Gastrocnemius medialis (tissue), 4 donors: ENCODE data around the gene WLS. TPM values are rescaled to one million over a fixed set of nuclear protein-coding genes. Genes with fewer than 3 reads are reported as not detected.

ENCODE experiments used
- ATAC-seq, 2 donors: fragments of 150-250 bp; one replicate each; pipeline ENCODE4 v1.9.1; 2016
- DNase-seq, 2 donors: peaks; one replicate each; pipeline ENCODE4 v3.0.0-alpha.2; 2019
- H3K27ac ChIP-seq, 4 donors: fragments of 200-600 bp; sonication (generic); 1 replicate in 1 of 4; 2 replicates in 3 of 4; pipeline ENCODE4 v1.5.1; 2016 to 2018; ENCODE audit warnings: mild to moderate bottlenecking in 2 of 4, moderate library complexity in 1 of 4
- H3K27me3 ChIP-seq, 3 donors: fragments of 200-600 bp; sonication (generic) in 2 of 3; 1 replicate in 1 of 3; 2 replicates in 2 of 3; pipeline versions ENCODE4 v1.5.1 to v1.6.0; 2016 to 2019; ENCODE audit warnings: mild to moderate bottlenecking in 1 of 3, moderate library complexity in 1 of 3
- H3K36me3 ChIP-seq, 2 donors: fragments of 200-600 bp; sonication (generic) in 1 of 2; one replicate each; pipeline ENCODE4 v1.5.1; 2017 to 2018
- H3K4me1 ChIP-seq, 2 donors: fragments of 200-600 bp; sonication (generic) in 1 of 2; one replicate each; pipeline ENCODE4 v1.5.1; 2016 to 2017; ENCODE audit warnings: mild to moderate bottlenecking in 2 of 2
- H3K4me3 ChIP-seq, 4 donors: fragments of 200-600 bp; sonication (generic) in 3 of 4; 1 replicate in 1 of 4; 2 replicates in 3 of 4; pipeline ENCODE4 v1.5.1; 2016 to 2019; ENCODE audit warnings: mild to moderate bottlenecking in 2 of 4
- H3K9me3 ChIP-seq, 3 donors: fragments of 200-600 bp; sonication (generic) in 2 of 3; 1 replicate in 1 of 3; 2 replicates in 2 of 3; pipeline ENCODE4 v1.5.1; 2016 to 2019
- POLR2A ChIP-seq, 2 donors: fragments of 450-650 bp; IDR thresholded peaks; one replicate each; pipeline ENCODE4 v1.6.1; 2017; ENCODE audit warnings: antibody characterized with exemption in 2 of 2, mild to moderate bottlenecking in 2 of 2, moderate library complexity in 2 of 2
- in situ Hi-C, 4 donors: fragments of 200-750 bp; cut with MboI; loops; one replicate each; pipeline versions ENCODE4 v1.15.0 to v1.8.0; 2017; ENCODE audit warnings: low sequenced_read_pairs in 4 of 4
- intact Hi-C: fragments of 100-400 bp; cut with DNase I; formaldehyde crosslinking; loops from one replicate; pipeline ENCODE4 v1.15.1; 2023; ENCODE audit warnings: low total_unique reads
- total RNA-seq, 4 donors: library from RNA; depleted of rRNA; stranded (reverse); fragments of >200 nt; gene quantifications; one replicate each; pipeline versions ENCODE4 v1.1.0 to v1.2.3, GENCODE V29; 2016
- TF ChIP-seq, protein P1 (sequence below), 5 experiments: fragments of 450-650 bp in 3 of 5; fragments of 200-600 bp in 2 of 5; sonication (generic) in 2 of 5; IDR thresholded peaks in 4 of 5; conservative IDR thresholded peaks in 1 of 5; 1 replicate in 4 of 5; 2 replicates in 1 of 5; pipeline ENCODE4 v1.5.1; 2016 to 2019; ENCODE audit warnings: antibody characterized with exemption in 5 of 5, mild to moderate bottlenecking in 3 of 5, moderate library complexity in 3 of 5

The WLS gene
- total RNA-seq, 4 donors from 2014 or later: 8.6 to 15.7 (median 11.6) TPM

GRCh38 chr1:68151690-68152089 lies 80.6 kb downstream of the WLS start:
- intact Hi-C loops (no loop called here), in situ Hi-C loops (no loop called here)
- Histone ChIP-seq H3K4me1 (peaks cover 27 to 28% of the 10 kb centered on the region in 2 donors), H3K27ac (no peak overlapping the region), H3K4me3 (no peak overlapping the region), H3K36me3 (no peaks in the 10 kb centered on the region), H3K27me3 (no peaks in the 10 kb centered on the region), H3K9me3 (no peaks in the 10 kb centered on the region)
- ATAC-seq (no peak), DNase-seq (no peak)
- TF ChIP-seq, protein P1, sequence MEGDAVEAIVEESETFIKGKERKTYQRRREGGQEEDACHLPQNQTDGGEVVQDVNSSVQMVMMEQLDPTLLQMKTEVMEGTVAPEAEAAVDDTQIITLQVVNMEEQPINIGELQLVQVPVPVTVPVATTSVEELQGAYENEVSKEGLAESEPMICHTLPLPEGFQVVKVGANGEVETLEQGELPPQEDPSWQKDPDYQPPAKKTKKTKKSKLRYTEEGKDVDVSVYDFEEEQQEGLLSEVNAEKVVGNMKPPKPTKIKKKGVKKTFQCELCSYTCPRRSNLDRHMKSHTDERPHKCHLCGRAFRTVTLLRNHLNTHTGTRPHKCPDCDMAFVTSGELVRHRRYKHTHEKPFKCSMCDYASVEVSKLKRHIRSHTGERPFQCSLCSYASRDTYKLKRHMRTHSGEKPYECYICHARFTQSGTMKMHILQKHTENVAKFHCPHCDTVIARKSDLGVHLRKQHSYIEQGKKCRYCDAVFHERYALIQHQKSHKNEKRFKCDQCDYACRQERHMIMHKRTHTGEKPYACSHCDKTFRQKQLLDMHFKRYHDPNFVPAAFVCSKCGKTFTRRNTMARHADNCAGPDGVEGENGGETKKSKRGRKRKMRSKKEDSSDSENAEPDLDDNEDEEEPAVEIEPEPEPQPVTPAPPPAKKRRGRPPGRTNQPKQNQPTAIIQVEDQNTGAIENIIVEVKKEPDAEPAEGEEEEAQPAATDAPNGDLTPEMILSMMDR (IDR thresholded peaks at IDR 0.05 in 4 of 5, conservative IDR thresholded peaks at IDR 0.05 in 1 of 5): no peak
- TF ChIP-seq POLR2A (IDR thresholded peaks at IDR 0.05): no peak

GRCh38 chr1:68149907-68150306 lies 82.4 kb downstream of the WLS start:
- DNase-seq (peak; percentile 26 to 64), ATAC-seq (peak; percentile 40 to 54)
- in situ Hi-C loops (no loop called here), intact Hi-C loops (loop anchor here (1.0 to 5.0 kb wide), 3 partner anchors 22 to 82 kb away; partner anchors contain the start of gene WLS)
- TF ChIP-seq, protein P1 (IDR thresholded peaks at IDR 0.05 in 4 of 5, conservative IDR thresholded peaks at IDR 0.05 in 1 of 5): no peak
- TF ChIP-seq POLR2A (IDR thresholded peaks at IDR 0.05): no peak
- Histone ChIP-seq H3K9me3 (no peaks in the 10 kb centered on the region), H3K4me3 (no peak overlapping the region), H3K27me3 (no peaks in the 10 kb centered on the region), H3K4me1 (peaks cover 27 to 28% of the 10 kb centered on the region in 2 donors), H3K36me3 (no peaks in the 10 kb centered on the region), H3K27ac (peak overlapping the region; percentile 76 to 80 (median 79))

- TF ChIP-seq POLR2A (IDR thresholded peaks at IDR 0.05): no peak
- TF ChIP-seq, protein P1 (IDR thresholded peaks at IDR 0.05 in 4 of 5, conservative IDR thresholded peaks at IDR 0.05 in 1 of 5): no peak
- no peaks in the 10 kb centered on the region for H3K9me3 ChIP-seq
- no peaks in the 10 kb centered on the region for H3K27me3 ChIP-seq
- no peaks in the 10 kb centered on the region for H3K36me3 ChIP-seq
- H3K27ac ChIP-seq: peak overlapping the region; percentile 76 to 80 (median 79)
- intact Hi-C loops (loop anchor here (1.0 to 5.0 kb wide), 3 partner anchors 21 to 83 kb away; partner anchors contain the start of gene WLS), in situ Hi-C loops (no loop called here)
- H3K4me1 ChIP-seq: peaks cover 27 to 28% of the 10 kb centered on the region in 2 donors
- H3K4me3 ChIP-seq: no peak overlapping the region
- ATAC-seq: peak; percentile 99
- peak; percentile 77 for DNase-seq
These were observed 83.1 kb downstream of the WLS start for GRCh38 chr1:68149110-68149798.

GRCh38 chr1:68148631-68149030 lies 83.7 kb downstream of the WLS start:
- in situ Hi-C loops (no loop called here), intact Hi-C loops (loop anchor here (1.0 to 5.0 kb wide), 3 partner anchors 20 to 84 kb away; partner anchors contain the start of gene WLS)
- H3K9me3 ChIP-seq: no peaks in the 10 kb centered on the region
- H3K36me3 ChIP-seq: no peaks in the 10 kb centered on the region
- no peak for ATAC-seq
- H3K4me3 ChIP-seq: no peak overlapping the region
- no peaks in the 10 kb centered on the region for H3K27me3 ChIP-seq
- DNase-seq: no peak
- H3K27ac ChIP-seq: peak overlapping the region; percentile 76 to 80 (median 79)
- TF ChIP-seq, protein P1 (IDR thresholded peaks at IDR 0.05 in 4 of 5, conservative IDR thresholded peaks at IDR 0.05 in 1 of 5): no peak
- no peak for TF ChIP-seq POLR2A (IDR thresholded peaks at IDR 0.05)
- H3K4me1 ChIP-seq: peaks cover 27 to 28% of the 10 kb centered on the region in 2 donors
